Endothelial cell of umbilical vein (primary cell): ENCODE measurements around the gene CACNB3. TPM values are rescaled to one million over a fixed set of nuclear protein-coding genes. Genes with fewer than 3 reads are reported as not detected.

ENCODE experiments used
- BruUV-seq: library from RNA; stranded (reverse); fragments of 400-500 nt; replicated peaks from 2 replicates; lab custom pipeline; 2021; lab: Mats Ljungman, UMichigan
- CTCF ChIA-PET: fragments of 300-600, 350-600 bp; sonication (Branson Sonifier 250); formaldehyde crosslinking; loops from one replicate; lab custom pipeline; 2021; ENCODE audit warnings: antibody characterized with exemption, inconsistent platforms; lab: Charles Lee
- POLR2A ChIA-PET: fragments of 300-600, 350-600 bp; sonication (Branson Sonifier 250); formaldehyde crosslinking; loops from one replicate; lab custom pipeline; 2021; ENCODE audit warnings: antibody characterized with exemption, inconsistent platforms; lab: Charles Lee
- DNase-seq: peaks from one replicate; pipeline ENCODE4 v3.0.0-alpha.2; 2011; ENCODE audit warnings: low read depth, low spot score
- FAIRE-seq: peaks from 2 replicates; lab custom pipeline; 2011; peaks lifted over from hg19 to GRCh38; lab: Jason Lieb, UNC
- H2AFZ ChIP-seq: 2 replicates; pipeline ENCODE4 v1.6.0; 2012; ENCODE audit warnings: low read depth, low read length, control low read depth, inconsistent platforms
- H3K27ac ChIP-seq: 2 replicates; pipeline ENCODE4 v1.5.1; 2011; ENCODE audit warnings: low read depth, mild to moderate bottlenecking, control low read depth, low read length, moderate library complexity; ENCODE audit not compliant: insufficient read depth
- H3K27me3 ChIP-seq, 2 experiments: 2 replicates each; pipeline versions ENCODE4 v1.6.0 to v1.6.1; 2011; ENCODE audit warnings: low read length in 2 of 2, mixed read lengths in 1 of 2; ENCODE audit not compliant: control insufficient read depth in 2 of 2, insufficient read depth in 2 of 2
- H3K36me3 ChIP-seq, 2 experiments: 2 replicates in 1 of 2; 3 replicates in 1 of 2; pipeline ENCODE4 v1.5.1; 2011; ENCODE audit warnings: low read length in 2 of 2, mild to moderate bottlenecking in 1 of 2, moderate library complexity in 1 of 2; ENCODE audit not compliant: control insufficient read depth in 2 of 2, insufficient read depth in 2 of 2; ENCODE audit errors: extremely low read depth in 1 of 2
- H3K4me1 ChIP-seq: 3 replicates; pipeline ENCODE4 v1.5.1; 2011; ENCODE audit warnings: mild to moderate bottlenecking, low read length; ENCODE audit not compliant: control insufficient read depth, insufficient read depth; ENCODE audit errors: extremely low read depth
- H3K4me2 ChIP-seq: 2 replicates; pipeline ENCODE4 v1.6.1; 2011; ENCODE audit warnings: low read length, control low read depth, mixed read lengths; ENCODE audit not compliant: insufficient read depth
- H3K4me3 ChIP-seq, 3 experiments: fragments of 200-600 bp in 1 of 3; sonication (generic), shearing (Covaris generic) in 1 of 3; replicated peaks in 1 of 3; 2 replicates each; pipeline ENCODE4 v1.5.1; 2011 to 2016; ENCODE audit warnings: control low read depth in 3 of 3, low read length in 3 of 3, mild to moderate bottlenecking in 2 of 3, inconsistent platforms in 1 of 3, low read depth in 1 of 3, moderate library complexity in 1 of 3; ENCODE audit not compliant: insufficient read depth in 1 of 3
- H3K79me2 ChIP-seq: 2 replicates; pipeline ENCODE4 v1.6.0; 2012; ENCODE audit warnings: low read length, inconsistent platforms; ENCODE audit not compliant: control insufficient read depth, insufficient read depth
- H3K9ac ChIP-seq: replicated peaks from 2 replicates; pipeline ENCODE3; 2011; ENCODE audit warnings: low read length, control low read depth; ENCODE audit not compliant: insufficient read depth; ENCODE audit errors: extremely low read depth
- H3K9me1 ChIP-seq: replicated peaks from 3 replicates; pipeline ENCODE4 v1.6.0; 2011; ENCODE audit warnings: mild to moderate bottlenecking, low read length; ENCODE audit not compliant: control insufficient read depth, insufficient read depth; ENCODE audit errors: extremely low read depth
- H3K9me3 ChIP-seq: replicated peaks from 2 replicates; pipeline ENCODE4 v1.5.1; 2012; ENCODE audit warnings: low read length, inconsistent platforms; ENCODE audit not compliant: control insufficient read depth, insufficient read depth
- H4K20me1 ChIP-seq: replicated peaks from 2 replicates; pipeline ENCODE3; 2011; ENCODE audit warnings: mild to moderate bottlenecking, low read length; ENCODE audit not compliant: control insufficient read depth, insufficient read depth; ENCODE audit errors: extremely low read depth
- FOS ChIP-seq: IDR thresholded peaks from 2 replicates; pipeline ENCODE4 v1.6.1; 2011; ENCODE audit warnings: mild to moderate bottlenecking, low read length, moderate library complexity, borderline replicate concordance; ENCODE audit not compliant: insufficient read depth
- GATA2 ChIP-seq: IDR thresholded peaks from 2 replicates; pipeline ENCODE4 v1.7.0; 2011; ENCODE audit warnings: low read depth, mild to moderate bottlenecking, moderate library complexity, mixed read lengths, low read length; ENCODE audit not compliant: insufficient read length, insufficient read depth
- JUN ChIP-seq: IDR thresholded peaks from 2 replicates; pipeline ENCODE4 v1.6.1; 2011; ENCODE audit warnings: borderline replicate concordance, low read depth; ENCODE audit not compliant: insufficient read length, insufficient read depth
- MYC ChIP-seq: IDR thresholded peaks from one replicate; pipeline ENCODE4 v1.6.1; 2011; ENCODE audit warnings: mild to moderate bottlenecking, low read depth, low read length
- POLR2A ChIP-seq: IDR thresholded peaks from 2 replicates; pipeline ENCODE4 v1.6.1; 2012; ENCODE audit warnings: low read depth, mild to moderate bottlenecking, control low read depth, low read length
- dilution Hi-C: fragments of 300-500 bp; cut with MboI; formaldehyde crosslinking; loops from one replicate; pipeline ENCODE4 v1.15.0; 2019; ENCODE audit warnings: low sequenced_read_pairs; ENCODE audit not compliant: extremely low pct_ligation_motif_present
- intact Hi-C: fragments of 100-400 bp; cut with micrococcal nuclease; formaldehyde crosslinking; loops from one replicate; pipeline ENCODE4 v1.10.0; 2022
- polyA plus RNA-seq, 4 experiments: library from polyadenylated mRNA; depleted of rRNA in 3 of 4; stranded (reverse) in 3 of 4; unstranded in 1 of 4; fragments of >200 nt; gene quantifications; 2 replicates each; pipeline versions ENCODE4 v1.2.1 to v1.2.3, GENCODE V29; 2011 to 2012; ENCODE audit warnings: missing spikeins in 1 of 4
- total RNA-seq: library from RNA; stranded (reverse); gene quantifications from 2 replicates; pipeline ENCODE4 v1.2.3, GENCODE V29; 2021
- TF ChIP-seq, protein P1 (sequence below): IDR thresholded peaks from 2 replicates; pipeline ENCODE4 v1.6.1; 2011; ENCODE audit not compliant: insufficient read depth, insufficient read length
- TF ChIP-seq, protein P2 (sequence below), 2 donors: IDR thresholded peaks; 1 replicate in 1 of 2; 2 replicates in 1 of 2; pipeline ENCODE4 v1.5.1; 2011; ENCODE audit warnings: low read length in 2 of 2, mild to moderate bottlenecking in 2 of 2, moderate library complexity in 2 of 2, control low read depth in 1 of 2, inconsistent platforms in 1 of 2, low read depth in 1 of 2; ENCODE audit not compliant: insufficient read depth in 1 of 2; ENCODE audit errors: extremely low read depth in 1 of 2

CACNB3 gene
- total and polyA plus RNA-seq, 2 donors (not counting 3 experiments of a cell fraction or from before 2014, with no cell fraction given), result 37.4 to 61.8 TPM

DNA sequence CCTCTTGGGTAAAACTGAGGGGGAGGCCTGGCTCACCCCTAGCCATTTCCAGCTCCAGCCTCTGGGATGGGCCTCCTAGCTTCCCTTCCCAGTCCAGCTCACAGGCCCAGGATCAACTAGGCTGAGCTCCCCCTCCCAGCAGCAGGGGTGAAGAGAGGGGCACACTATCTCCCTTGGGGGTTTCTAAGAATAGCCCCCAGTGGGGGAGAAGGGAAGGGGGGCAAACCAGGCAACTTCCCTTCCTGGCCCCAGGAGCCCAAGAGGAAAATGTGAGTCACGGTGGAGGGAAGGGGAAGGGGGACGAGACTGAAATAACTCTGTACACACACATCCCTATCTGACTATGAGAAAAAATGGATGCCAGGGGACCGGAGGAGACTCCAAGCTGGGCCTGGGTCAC, 38.4 kb upstream of the CACNB3 start:
- POLR2A ChIA-PET, result interaction anchor here (0.8 kb wide), 1 partner anchor 9 kb away, joined by 3 read pairs; no protein-coding TSS in a partner anchor
- intact Hi-C loops, result loop anchor here (1.0 to 2.0 kb wide), 2 partner anchors 8 to 15 kb away; no protein-coding TSS in a partner anchor
- dilution Hi-C loops, result no loop called here

More for the DNA sequence above, 38.4 kb upstream of the CACNB3 start:
- Histone ChIP-seq H3K36me3 (peaks cover 2 to 25% of the 10 kb centered on the region in 2 experiments), H3K9me3 (no peaks in the 10 kb centered on the region), H2AFZ (no peak overlapping the region), H3K79me2 (no peaks in the 10 kb centered on the region), H4K20me1 (no peaks in the 10 kb centered on the region), H3K4me3 (no peak overlapping the region), H3K27me3 (no peaks in the 10 kb centered on the region), H3K27ac (peak overlapping the region; percentile 69), H3K9me1 (no peaks in the 10 kb centered on the region), H3K4me2 (peak overlapping the region; percentile 16), H3K9ac (peak overlapping the region; percentile 27), H3K4me1 (peaks cover 16% of the 10 kb centered on the region)
- FAIRE-seq (peak; percentile 87), DNase-seq (peak; percentile 82)
- CTCF ChIA-PET, result interaction anchor here (0.8 to 2.7 kb wide), 7 partner anchors 9 to 35 kb away, joined by 3 to 17 read pairs (median 4); partner anchors contain the start of gene ADCY6
- BruUV-seq, result no TSS peak
- TF ChIP-seq, protein P1, sequence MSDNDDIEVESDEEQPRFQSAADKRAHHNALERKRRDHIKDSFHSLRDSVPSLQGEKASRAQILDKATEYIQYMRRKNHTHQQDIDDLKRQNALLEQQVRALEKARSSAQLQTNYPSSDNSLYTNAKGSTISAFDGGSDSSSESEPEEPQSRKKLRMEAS, result no peak
- no peak for TF ChIP-seq POLR2A
- peak; percentile 50 for TF ChIP-seq FOS
- TF ChIP-seq GATA2, result no peak
- TF ChIP-seq MYC, result no peak
- TF ChIP-seq, protein P2, sequence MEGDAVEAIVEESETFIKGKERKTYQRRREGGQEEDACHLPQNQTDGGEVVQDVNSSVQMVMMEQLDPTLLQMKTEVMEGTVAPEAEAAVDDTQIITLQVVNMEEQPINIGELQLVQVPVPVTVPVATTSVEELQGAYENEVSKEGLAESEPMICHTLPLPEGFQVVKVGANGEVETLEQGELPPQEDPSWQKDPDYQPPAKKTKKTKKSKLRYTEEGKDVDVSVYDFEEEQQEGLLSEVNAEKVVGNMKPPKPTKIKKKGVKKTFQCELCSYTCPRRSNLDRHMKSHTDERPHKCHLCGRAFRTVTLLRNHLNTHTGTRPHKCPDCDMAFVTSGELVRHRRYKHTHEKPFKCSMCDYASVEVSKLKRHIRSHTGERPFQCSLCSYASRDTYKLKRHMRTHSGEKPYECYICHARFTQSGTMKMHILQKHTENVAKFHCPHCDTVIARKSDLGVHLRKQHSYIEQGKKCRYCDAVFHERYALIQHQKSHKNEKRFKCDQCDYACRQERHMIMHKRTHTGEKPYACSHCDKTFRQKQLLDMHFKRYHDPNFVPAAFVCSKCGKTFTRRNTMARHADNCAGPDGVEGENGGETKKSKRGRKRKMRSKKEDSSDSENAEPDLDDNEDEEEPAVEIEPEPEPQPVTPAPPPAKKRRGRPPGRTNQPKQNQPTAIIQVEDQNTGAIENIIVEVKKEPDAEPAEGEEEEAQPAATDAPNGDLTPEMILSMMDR (IDR thresholded peaks at IDR 0.05; ENCODE audit: extremely low read depth in 1 of 2, insufficient read depth in 1 of 2, low read depth in 1 of 2, low read length in 2 of 2), result no peak
- TF ChIP-seq JUN, result peak; percentile 71
